ENCODE results near the gene ANKRD53. TPM values are rescaled to one million over a fixed set of nuclear protein-coding genes. Genes with fewer than 3 reads are reported as not detected.

The ANKRD53 gene
- total and polyA plus RNA-seq, 9 of the 15 experiments (the other 6 are each of a cell fraction or from before 2014, with no cell fraction given): 0.18 TPM; not detected in 8

GRCh38 chr2:70994699-70995425, 16.4 kb downstream of the ANKRD53 start, which contains the start of gene TEX261 (continued):
- TF ChIP-seq CTBP1 (IDR thresholded peaks at IDR 0.05; ENCODE audit: borderline replicate concordance) (peak; percentile 72; the same call in 1 of the 2 replicates), HMGN3 (IDR thresholded peaks at IDR 0.05; ENCODE audit: borderline replicate concordance, extremely low read depth, insufficient read length, low read depth, low read length) (peak; percentile 85), MYC (IDR thresholded peaks at IDR 0.05; ENCODE audit: low read depth, low read length) (peak; percentile 45), MYC (CRISPR knock-in tag; IDR thresholded peaks at IDR 0.05; ENCODE audit: borderline replicate concordance, low read depth) (no peak), GTF2E2 (tag; IDR thresholded peaks at IDR 0.05) (no peak), NCOA6 (IDR thresholded peaks at IDR 0.05) (0 out of 2 replicates have a peak, but pooled peaks have one; percentile 28), XRCC3 (IDR thresholded peaks at IDR 0.05) (no peak), TBL1XR1 (IDR thresholded peaks at IDR 0.05; ENCODE audit: low read length in 2 of 2) (peak in 1 of 2 experiments; percentile 55; a peak in 1 of 4 replicates), ZNF24 (IDR thresholded peaks at IDR 0.05) (peak; percentile 82), SMARCE1 (IDR thresholded peaks at IDR 0.05) (peak; percentile 28; the same call in 1 of the 2 replicates), TGIF2 (CRISPR knock-in tag; IDR thresholded peaks at IDR 0.05) (no peak), MYNN (IDR thresholded peaks at IDR 0.05) (0 out of 2 replicates have a peak, but pooled peaks have one; percentile 11), MYNN (CRISPR knock-in tag; IDR thresholded peaks at IDR 0.05) (no peak), TAF1 (IDR thresholded peaks at IDR 0.05; ENCODE audit: control insufficient read depth, extremely low read depth, insufficient read depth, low read length, severe bottlenecking) (peak; percentile 57), IRF9 (tag; IDR thresholded peaks at IDR 0.05) (no peak), TARDBP (IDR thresholded peaks at IDR 0.05) (0 out of 2 replicates have a peak, but pooled peaks have one; percentile 46), MAX (CRISPR knock-in tag; IDR thresholded peaks at IDR 0.05) (no peak), TRIM25 (IDR thresholded peaks at IDR 0.05; ENCODE audit: borderline replicate concordance) (no peak), ZNF444 (CRISPR knock-in tag; IDR thresholded peaks at IDR 0.05) (no peak), CBX3 (IDR thresholded peaks at IDR 0.05; ENCODE audit: borderline replicate concordance in 1 of 2, low read length in 2 of 2) (0 out of 3 replicates have a peak, but pooled peaks of 1 of the 2 experiments have one; percentile 16), ZBTB7A (IDR thresholded peaks at IDR 0.05; ENCODE audit: borderline replicate concordance, control insufficient read depth, low read depth, low read length) (peak; percentile 82; the same call in 1 of the 2 replicates), RUNX1 (IDR thresholded peaks at IDR 0.05; ENCODE audit: low read depth) (no peak), BRF1 (IDR thresholded peaks at IDR 0.05; ENCODE audit: borderline replicate concordance, extremely low read depth, insufficient read length) (no peak), SOX6 (IDR thresholded peaks at IDR 0.05) (peak; percentile 37; the same call in 1 of the 2 replicates), HOXB6 (CRISPR knock-in tag; IDR thresholded peaks at IDR 0.05; ENCODE audit: borderline replicate concordance) (no peak)

All from K562 (cell line).